22Rv1 (cell line): Measurements from ENCODE around the gene TUBA8.

ENCODE experiments used
- ZFX ChIP-seq: fragments of 450-650 bp; IDR thresholded peaks from 2 replicates; pipeline ENCODE4 v1.6.1; 2017; ENCODE audit warnings: antibody characterized with exemption, borderline replicate concordance
- TF ChIP-seq, protein P1 (sequence below): fragments of 450-650 bp; IDR thresholded peaks from 2 replicates; pipeline ENCODE4 v1.5.1; 2017; ENCODE audit warnings: mild to moderate bottlenecking

- TF ChIP-seq, protein P1, sequence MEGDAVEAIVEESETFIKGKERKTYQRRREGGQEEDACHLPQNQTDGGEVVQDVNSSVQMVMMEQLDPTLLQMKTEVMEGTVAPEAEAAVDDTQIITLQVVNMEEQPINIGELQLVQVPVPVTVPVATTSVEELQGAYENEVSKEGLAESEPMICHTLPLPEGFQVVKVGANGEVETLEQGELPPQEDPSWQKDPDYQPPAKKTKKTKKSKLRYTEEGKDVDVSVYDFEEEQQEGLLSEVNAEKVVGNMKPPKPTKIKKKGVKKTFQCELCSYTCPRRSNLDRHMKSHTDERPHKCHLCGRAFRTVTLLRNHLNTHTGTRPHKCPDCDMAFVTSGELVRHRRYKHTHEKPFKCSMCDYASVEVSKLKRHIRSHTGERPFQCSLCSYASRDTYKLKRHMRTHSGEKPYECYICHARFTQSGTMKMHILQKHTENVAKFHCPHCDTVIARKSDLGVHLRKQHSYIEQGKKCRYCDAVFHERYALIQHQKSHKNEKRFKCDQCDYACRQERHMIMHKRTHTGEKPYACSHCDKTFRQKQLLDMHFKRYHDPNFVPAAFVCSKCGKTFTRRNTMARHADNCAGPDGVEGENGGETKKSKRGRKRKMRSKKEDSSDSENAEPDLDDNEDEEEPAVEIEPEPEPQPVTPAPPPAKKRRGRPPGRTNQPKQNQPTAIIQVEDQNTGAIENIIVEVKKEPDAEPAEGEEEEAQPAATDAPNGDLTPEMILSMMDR: no peak
- TF ChIP-seq ZFX: no peak
These were observed 20.3 kb upstream of the TUBA8 start for GRCh38 chr22:18090286-18090685.
